GM12875 (cell line): ENCODE measurements around the gene MLPH.

Source experiments
- H3K4me3 ChIP-seq: one replicate; pipeline ENCODE4 v1.5.1; 2011; ENCODE audit warnings: low read depth, low read length, control low read depth
- CTCF ChIP-seq: IDR thresholded peaks from 2 replicates; pipeline ENCODE4 v1.5.1; 2011; ENCODE audit warnings: low read depth, mild to moderate bottlenecking, control low read depth, inconsistent platforms, low read length, moderate library complexity, borderline replicate concordance; ENCODE audit not compliant: insufficient read depth

Gene MLPH

GRCh38 chr2:237549643-237550415 is 62.8 kb downstream of the MLPH start:
- no peak overlapping the region for H3K4me3 ChIP-seq
- no peak for TF ChIP-seq CTCF

- no peak overlapping the region for H3K4me3 ChIP-seq
- no peak for TF ChIP-seq CTCF
Observed at GRCh38 chr2:237551071-237551574, 64.1 kb downstream of the MLPH start.

GRCh38 chr2:237552908-237553307 is 65.9 kb downstream of the MLPH start:
- H3K4me3 ChIP-seq, result no peak overlapping the region
- no peak for TF ChIP-seq CTCF

GRCh38 chr2:237553948-237554347 is 66.9 kb downstream of the MLPH start:
- no peak for TF ChIP-seq CTCF
- no peak overlapping the region for H3K4me3 ChIP-seq

GRCh38 chr2:237555560-237555959 is 68.5 kb downstream of the MLPH start:
- H3K4me3 ChIP-seq, result no peak overlapping the region

GRCh38 chr2:237556773-237557632 is 70.0 kb downstream of the MLPH start:
- H3K4me3 ChIP-seq, result no peak overlapping the region
- no peak for TF ChIP-seq CTCF

More at GRCh38 chr2:237555560-237555959, 68.5 kb downstream of the MLPH start:
- TF ChIP-seq CTCF, result no peak
